WTC11 (cell line): ENCODE measurements around the gene RSPO4. TPM values are rescaled to one million over a fixed set of nuclear protein-coding genes. Genes with fewer than 3 reads are reported as not detected.

Experiments
- ATAC-seq: fragments of 200-7000 bp; cut with Tn5 transposase; 2 replicates; pipeline ENCODE4 v1.10.0; 2021; ENCODE audit warnings: mild to moderate bottlenecking, moderate library complexity
- CTCF ChIA-PET: fragments of 300-600 bp; sonication (Branson Sonifier 250); formaldehyde crosslinking; loops from one replicate; lab custom pipeline; 2021; ENCODE audit warnings: antibody characterized with exemption; lab: Charles Lee
- POLR2A ChIA-PET: fragments of 350-600 bp; sonication (Branson Sonifier 250); formaldehyde crosslinking; loops from one replicate; lab custom pipeline; 2021; ENCODE audit warnings: antibody characterized with exemption; lab: Charles Lee
- DNase-seq: peaks from one replicate; pipeline ENCODE4 v3.0.0; 2021; ENCODE audit warnings: low spot score
- H3K27ac Mint-ChIP-seq: 2 replicates; pipeline ENCODE4 v1.8.0; 2021; ENCODE audit warnings: mixed read lengths
- H3K27me3 Mint-ChIP-seq: 2 replicates; pipeline ENCODE4 v1.8.0; 2021; ENCODE audit warnings: low read depth, mild to moderate bottlenecking, moderate library complexity, mixed read lengths
- H3K36me3 Mint-ChIP-seq: 2 replicates; pipeline ENCODE4 v1.8.0; 2021; ENCODE audit warnings: mixed read lengths
- H3K4me1 Mint-ChIP-seq: 2 replicates; pipeline ENCODE4 v1.8.0; 2022; ENCODE audit warnings: mixed read lengths
- H3K4me3 Mint-ChIP-seq: 2 replicates; pipeline ENCODE4 v1.8.0; 2021; ENCODE audit warnings: mild to moderate bottlenecking, moderate library complexity, mixed read lengths
- H3K9me3 Mint-ChIP-seq: 2 replicates; pipeline ENCODE4 v1.8.0; 2021; ENCODE audit warnings: mixed read lengths
- ATF2 ChIP-seq: sonication (generic); formaldehyde crosslinking; IDR thresholded peaks from 2 replicates; pipeline ENCODE4 v1.8.1; 2022; ENCODE audit warnings: low read depth, missing genetic modification reagents, borderline replicate concordance
- CBFB ChIP-seq: sonication (generic); formaldehyde crosslinking; IDR thresholded peaks from 2 replicates; pipeline ENCODE4 v1.8.1; 2022; ENCODE audit warnings: mild to moderate bottlenecking, low read depth, missing genetic modification reagents
- CDX4 ChIP-seq: fragments of 250-450 bp; sonication (Bioruptor Pico); IDR thresholded peaks from 2 replicates; pipeline ENCODE4 v1.9.0; 2021; ENCODE audit warnings: moderate library complexity, mild to moderate bottlenecking, inconsistent platforms, borderline replicate concordance
- CREM ChIP-seq: sonication (generic); formaldehyde crosslinking; IDR thresholded peaks from 2 replicates; pipeline ENCODE4 v1.8.1; 2022; ENCODE audit warnings: mild to moderate bottlenecking, missing genetic modification reagents, moderate library complexity
- ELF4 ChIP-seq: sonication (generic); formaldehyde crosslinking; IDR thresholded peaks from 2 replicates; pipeline ENCODE4 v1.8.1; 2022; ENCODE audit warnings: low read depth, mild to moderate bottlenecking, moderate library complexity, missing genetic modification reagents
- EMX1 ChIP-seq: fragments of 250-450 bp; sonication (Bioruptor Pico); IDR thresholded peaks from 2 replicates; pipeline ENCODE4 v1.8.0; 2021; ENCODE audit warnings: mild to moderate bottlenecking
- ERG ChIP-seq: fragments of 250-450 bp; sonication (Bioruptor Pico); IDR thresholded peaks from 2 replicates; pipeline ENCODE4 v1.8.0; 2021; ENCODE audit warnings: mild to moderate bottlenecking
- FOXJ3 ChIP-seq: sonication (generic); formaldehyde crosslinking; IDR thresholded peaks from 2 replicates; pipeline ENCODE4 v1.9.0; 2021; ENCODE audit warnings: missing genetic modification reagents, mild to moderate bottlenecking, borderline replicate concordance
- FOXP4 ChIP-seq: sonication (generic); formaldehyde crosslinking; IDR thresholded peaks from 2 replicates; pipeline ENCODE4 v1.8.0; 2022; ENCODE audit warnings: mild to moderate bottlenecking, missing genetic modification reagents
- GABPB1 ChIP-seq: sonication (generic); formaldehyde crosslinking; IDR thresholded peaks from 2 replicates; pipeline ENCODE4 v1.8.1; 2023; ENCODE audit warnings: mild to moderate bottlenecking, missing genetic modification reagents
- GRHL2 ChIP-seq: fragments of 250-450 bp; sonication (Bioruptor Pico); IDR thresholded peaks from 2 replicates; pipeline ENCODE4 v1.8.0; 2022; ENCODE audit warnings: mild to moderate bottlenecking, moderate library complexity; ENCODE audit not compliant: insufficient replicate concordance, severe bottlenecking
- HMGA2 ChIP-seq: fragments of 250-450 bp; sonication (Bioruptor Pico); IDR thresholded peaks from 2 replicates; pipeline ENCODE4 v1.4.0; 2021; ENCODE audit warnings: mild to moderate bottlenecking, moderate library complexity
- MAX ChIP-seq: sonication (generic); formaldehyde crosslinking; IDR thresholded peaks from 2 replicates; pipeline ENCODE4 v1.8.0; 2022; ENCODE audit warnings: mild to moderate bottlenecking, missing genetic modification reagents
- OVOL2 ChIP-seq: fragments of 250-450 bp; sonication (Bioruptor Pico); IDR thresholded peaks from 2 replicates; pipeline ENCODE4 v1.9.0; 2021; ENCODE audit warnings: mild to moderate bottlenecking, borderline replicate concordance
- SMAD4 ChIP-seq: sonication (generic); formaldehyde crosslinking; IDR thresholded peaks from 2 replicates; pipeline ENCODE4 v1.8.0; 2022; ENCODE audit warnings: mild to moderate bottlenecking, missing genetic modification reagents
- STAT6 ChIP-seq: sonication (generic); formaldehyde crosslinking; conservative IDR thresholded peaks from 2 replicates; pipeline ENCODE4 v1.8.1; 2023; ENCODE audit warnings: mild to moderate bottlenecking, low read depth, missing genetic modification reagents, moderate library complexity
- TCF7 ChIP-seq: sonication (generic); formaldehyde crosslinking; IDR thresholded peaks from 2 replicates; pipeline ENCODE4 v1.8.0; 2022; ENCODE audit warnings: mild to moderate bottlenecking, low read depth, missing genetic modification reagents, moderate library complexity
- TEAD1 ChIP-seq: sonication (generic); formaldehyde crosslinking; IDR thresholded peaks from 2 replicates; pipeline ENCODE4 v1.8.0; 2022; ENCODE audit warnings: mild to moderate bottlenecking, missing genetic modification reagents
- TEAD4 ChIP-seq: sonication (generic); formaldehyde crosslinking; IDR thresholded peaks from 2 replicates; pipeline ENCODE4 v1.8.0; 2022; ENCODE audit warnings: mild to moderate bottlenecking, missing genetic modification reagents
- ZNF219 ChIP-seq: sonication (generic); formaldehyde crosslinking; IDR thresholded peaks from 2 replicates; pipeline ENCODE4 v1.8.0; 2023; ENCODE audit warnings: missing genetic modification reagents, mild to moderate bottlenecking, borderline replicate concordance
- ZNF263 ChIP-seq: sonication (generic); formaldehyde crosslinking; IDR thresholded peaks from 2 replicates; pipeline ENCODE4 v1.8.1; 2022; ENCODE audit warnings: low read depth, mild to moderate bottlenecking, moderate library complexity, missing genetic modification reagents
- ZNF416 ChIP-seq: fragments of 250-450 bp; sonication (Bioruptor Pico); IDR thresholded peaks from 2 replicates; pipeline ENCODE4 v1.9.0; 2021; ENCODE audit warnings: mild to moderate bottlenecking, inconsistent platforms
- ZNF425 ChIP-seq: fragments of 250-450 bp; sonication (Bioruptor Pico); conservative IDR thresholded peaks from 2 replicates; pipeline ENCODE4 v1.9.0; 2021; ENCODE audit warnings: mild to moderate bottlenecking
- ZSCAN18 ChIP-seq: fragments of 250-450 bp; sonication (Bioruptor Pico); IDR thresholded peaks from 2 replicates; pipeline ENCODE4 v2.1.2; 2022; ENCODE audit warnings: mild to moderate bottlenecking, moderate library complexity
- total RNA-seq: library from RNA; stranded (reverse); gene quantifications from 3 replicates; pipeline ENCODE4 v1.2.3, GENCODE V29; 2021

RSPO4 gene
- total RNA-seq, 1 experiment from 2014 or later: 4.5 TPM

GRCh38 chr20:955656-956055, 46.5 kb downstream of the RSPO4 start:
- Mint-ChIP-seq H3K4me1 (peaks cover 2% of the 10 kb centered on the region; the same call in 1 of the 2 replicates), H3K9me3 (no peaks in the 10 kb centered on the region), H3K36me3 (no peaks in the 10 kb centered on the region), H3K27ac (no peak overlapping the region), H3K4me3 (no peak overlapping the region), H3K27me3 (peaks cover 5% of the 10 kb centered on the region)
- POLR2A ChIA-PET: no interaction called here
- DNase-seq: no peak
- CTCF ChIA-PET: interaction anchor here (0.8 to 6.9 kb wide), 9 partner anchors 10 to 140 kb away, joined by 3 to 71 read pairs (median 8); partner anchors contain the start of genes ANGPT4 and FAM110A
- no peak for TF ChIP-seq HMGA2 (CRISPR knock-in tag)
- no peak for TF ChIP-seq ZNF425
- TF ChIP-seq CDX4: no peak
- TF ChIP-seq CREM (CRISPR knock-in tag): no peak
- TF ChIP-seq TEAD1 (CRISPR knock-in tag): no peak
- no peak for TF ChIP-seq FOXJ3 (CRISPR knock-in tag)
- no peak for TF ChIP-seq ZNF219 (CRISPR knock-in tag)
- TF ChIP-seq MAX (CRISPR knock-in tag): no peak
- no peak for TF ChIP-seq SMAD4 (CRISPR knock-in tag)
- TF ChIP-seq ZNF416 (CRISPR knock-in tag): no peak
- no peak for TF ChIP-seq GABPB1
- no peak for TF ChIP-seq CBFB
- TF ChIP-seq OVOL2: no peak
- no peak for TF ChIP-seq GRHL2 (CRISPR knock-in tag)
- no peak for TF ChIP-seq ZSCAN18 (CRISPR knock-in tag)
- TF ChIP-seq ERG (CRISPR knock-in tag): no peak
- TF ChIP-seq ATF2 (CRISPR knock-in tag): no peak
- TF ChIP-seq TCF7 (CRISPR knock-in tag): no peak
- ATAC-seq: no peak

GRCh38 chr20:955111-955510, 47.0 kb downstream of the RSPO4 start:
- H3K4me3 Mint-ChIP-seq: no peak overlapping the region
- H3K9me3 Mint-ChIP-seq: no peaks in the 10 kb centered on the region
- POLR2A ChIA-PET: interaction anchor here (0.6 kb wide), 1 partner anchor 74 kb away, joined by 3 read pairs; no protein-coding TSS in a partner anchor
- peaks cover 2% of the 10 kb centered on the region; the same call in 1 of the 2 replicates for H3K4me1 Mint-ChIP-seq
- peaks cover 5% of the 10 kb centered on the region for H3K27me3 Mint-ChIP-seq
- no peak for DNase-seq
- TF ChIP-seq ZNF263 (CRISPR knock-in tag): no peak
- no peak for TF ChIP-seq TEAD4 (CRISPR knock-in tag)
- no peak for TF ChIP-seq GRHL2 (CRISPR knock-in tag)
- no peak for TF ChIP-seq ELF4 (CRISPR knock-in tag)
- TF ChIP-seq EMX1 (CRISPR knock-in tag): no peak
- TF ChIP-seq STAT6 (CRISPR knock-in tag): no peak
- TF ChIP-seq FOXP4 (CRISPR knock-in tag): no peak
- TF ChIP-seq, all 79 proteins: peak for 0
- ATAC-seq: no peak
- no peak overlapping the region for H3K27ac Mint-ChIP-seq
- CTCF ChIA-PET: interaction anchor here (1.1 to 6.9 kb wide), 7 partner anchors 10 to 140 kb away, joined by 3 to 71 read pairs (median 10); partner anchors contain the start of genes ANGPT4 and FAM110A
- no peaks in the 10 kb centered on the region for H3K36me3 Mint-ChIP-seq
